H9 (cell line): ENCODE measurements around the gene CEP162. TPM values are rescaled to one million over a fixed set of nuclear protein-coding genes. Genes with fewer than 3 reads are reported as not detected.
A peak's percentile ranks its signal among the peaks of the same experiment; 100 is the strongest.

ENCODE experiments used
- DNase-seq: peaks from one replicate; pipeline ENCODE4 v3.0.0-alpha.2; 2017
- H2AFZ ChIP-seq: one replicate; pipeline ENCODE4 v1.6.1; 2013; ENCODE audit warnings: mild to moderate bottlenecking, low read length, control low read depth, moderate library complexity
- H2AK5ac ChIP-seq: 2 replicates; pipeline ENCODE4 v1.6.1; 2013; ENCODE audit warnings: low read length, control low read depth, mixed read lengths; ENCODE audit not compliant: insufficient read length
- H2BK120ac ChIP-seq: one replicate; pipeline ENCODE4 v1.6.1; 2013; ENCODE audit warnings: low read depth, mild to moderate bottlenecking, low read length, control low read depth, inconsistent platforms; ENCODE audit not compliant: poor library complexity, severe bottlenecking
- H2BK12ac ChIP-seq: 2 replicates; pipeline ENCODE4 v1.6.1; 2013; ENCODE audit warnings: low read length, control low read depth, mixed read lengths, low read depth; ENCODE audit not compliant: insufficient read length
- H2BK15ac ChIP-seq: 2 replicates; pipeline ENCODE4 v1.6.1; 2013; ENCODE audit warnings: low read depth, low read length, control low read depth
- H2BK20ac ChIP-seq: one replicate; pipeline ENCODE4 v1.6.1; 2013; ENCODE audit warnings: low read depth, mild to moderate bottlenecking, low read length, control low read depth, inconsistent platforms; ENCODE audit not compliant: poor library complexity, severe bottlenecking
- H2BK5ac ChIP-seq: 2 replicates; pipeline ENCODE4 v1.6.1; 2013; ENCODE audit warnings: low read length, control low read depth, mixed read lengths; ENCODE audit not compliant: insufficient read length
- H3K14ac ChIP-seq: 2 replicates; pipeline ENCODE4 v1.6.1; 2013; ENCODE audit warnings: low read length, control low read depth; ENCODE audit not compliant: insufficient read depth
- H3K18ac ChIP-seq: 2 replicates; pipeline ENCODE4 v1.6.1; 2013; ENCODE audit warnings: low read depth, mild to moderate bottlenecking, mixed read lengths, low read length, control low read depth; ENCODE audit not compliant: insufficient read length
- H3K23ac ChIP-seq: 2 replicates; pipeline ENCODE4 v1.6.1; 2013; ENCODE audit warnings: low read length, control low read depth, mixed read lengths, low read depth; ENCODE audit not compliant: insufficient read length
- H3K23me2 ChIP-seq: 2 replicates; pipeline ENCODE4 v1.6.1; 2013; ENCODE audit warnings: low read depth, mild to moderate bottlenecking, mixed read lengths, low read length, control low read depth; ENCODE audit not compliant: insufficient read length, poor library complexity, severe bottlenecking
- H3K27ac ChIP-seq: 2 replicates; pipeline ENCODE4 v1.5.1; 2013; ENCODE audit warnings: low read length, control low read depth, mixed read lengths, low read depth; ENCODE audit not compliant: insufficient read length
- H3K27me3 ChIP-seq: 2 replicates; pipeline ENCODE4 v1.6.1; 2013; ENCODE audit warnings: low read length, control low read depth, inconsistent platforms; ENCODE audit not compliant: insufficient read depth
- H3K4ac ChIP-seq: 2 replicates; pipeline ENCODE4 v1.6.1; 2013; ENCODE audit warnings: low read depth, mild to moderate bottlenecking, control low read depth, inconsistent platforms, low read length, moderate library complexity
- H3K4me1 ChIP-seq: 2 replicates; pipeline ENCODE4 v1.6.1; 2013; ENCODE audit warnings: low read length, control low read depth, inconsistent platforms; ENCODE audit not compliant: insufficient read depth
- H3K4me2 ChIP-seq: 2 replicates; pipeline ENCODE4 v1.6.1; 2013; ENCODE audit warnings: low read length, control low read depth, mixed read lengths; ENCODE audit not compliant: insufficient read length, insufficient read depth
- H3K56ac ChIP-seq: 2 replicates; pipeline ENCODE4 v1.6.1; 2013; ENCODE audit warnings: low read depth, mild to moderate bottlenecking, mixed read lengths, low read length, control low read depth; ENCODE audit not compliant: insufficient read length
- H3K79me1 ChIP-seq: 2 replicates; pipeline ENCODE4 v1.6.1; 2013; ENCODE audit warnings: low read depth, mild to moderate bottlenecking, moderate library complexity, low read length, control low read depth, inconsistent platforms; ENCODE audit not compliant: insufficient read depth, poor library complexity, severe bottlenecking
- H3K79me2 ChIP-seq: 2 replicates; pipeline ENCODE4 v1.6.1; 2013; ENCODE audit warnings: low read length, control low read depth, inconsistent platforms; ENCODE audit not compliant: insufficient read depth
- H3K9ac ChIP-seq: 2 replicates; pipeline ENCODE4 v1.6.1; 2013; ENCODE audit warnings: low read length, control low read depth, mixed read lengths; ENCODE audit not compliant: insufficient read length; ENCODE audit errors: extremely low read depth
- H3K9me3 ChIP-seq: one replicate; pipeline ENCODE4 v1.6.1; 2013; ENCODE audit warnings: low read depth, low read length, inconsistent platforms; ENCODE audit not compliant: control insufficient read depth
- H3T11ph ChIP-seq: one replicate; pipeline ENCODE4 v1.6.1; 2013; ENCODE audit warnings: mild to moderate bottlenecking, low read length, control low read depth, inconsistent platforms
- H4K20me1 ChIP-seq: one replicate; pipeline ENCODE4 v1.6.1; 2013; ENCODE audit not compliant: control insufficient read depth, insufficient read length, insufficient read depth
- H4K5ac ChIP-seq: 2 replicates; pipeline ENCODE4 v1.6.1; 2013; ENCODE audit warnings: low read depth, mild to moderate bottlenecking, mixed read lengths, low read length, control low read depth; ENCODE audit not compliant: insufficient read length
- H4K8ac ChIP-seq: replicated peaks from 2 replicates; pipeline ENCODE4 v1.6.1; 2013; ENCODE audit warnings: low read length, control low read depth, mixed read lengths, low read depth; ENCODE audit not compliant: insufficient read length
- H4K91ac ChIP-seq: 2 replicates; pipeline ENCODE4 v1.6.1; 2013; ENCODE audit warnings: low read depth, mild to moderate bottlenecking, moderate library complexity, mixed read lengths, low read length, control low read depth; ENCODE audit not compliant: insufficient read length
- H3K27ac Mint-ChIP-seq, 3 experiments: 2 replicates in 2 of 3; 3 replicates in 1 of 3; pipeline ENCODE4 v1.8.0; 2020 to 2021; ENCODE audit warnings: mixed read lengths in 3 of 3, mild to moderate bottlenecking in 1 of 3, moderate library complexity in 1 of 3
- H3K27me3 Mint-ChIP-seq: 2 replicates; pipeline ENCODE4 v1.8.0; 2021; ENCODE audit warnings: low read depth, mild to moderate bottlenecking, moderate library complexity, mixed read lengths
- H3K36me3 Mint-ChIP-seq, 3 experiments: 2 replicates in 2 of 3; 3 replicates in 1 of 3; pipeline ENCODE4 v1.8.0; 2020 to 2021; ENCODE audit warnings: low read depth in 3 of 3, mixed read lengths in 3 of 3; ENCODE audit not compliant: insufficient read depth in 1 of 3
- H3K4me1 Mint-ChIP-seq, 2 experiments: 2 replicates each; pipeline ENCODE4 v1.8.0; 2020; ENCODE audit warnings: mixed read lengths in 2 of 2
- H3K4me3 Mint-ChIP-seq, 2 experiments: 2 replicates in 1 of 2; 3 replicates in 1 of 2; pipeline ENCODE4 v1.8.0; 2020 to 2021; ENCODE audit warnings: mild to moderate bottlenecking in 2 of 2, mixed read lengths in 2 of 2, moderate library complexity in 1 of 2
- H3K9me3 Mint-ChIP-seq, 2 experiments: 2 replicates in 1 of 2; 3 replicates in 1 of 2; pipeline ENCODE4 v1.8.0; 2020; ENCODE audit warnings: mild to moderate bottlenecking in 2 of 2, mixed read lengths in 2 of 2, moderate library complexity in 1 of 2
- CTCF ChIP-seq: fragments of 200-600 bp; sonication (generic); conservative IDR thresholded peaks from 3 replicates; pipeline ENCODE4 v1.8.0; 2021; ENCODE audit warnings: antibody characterized with exemption, mild to moderate bottlenecking
- WGBS: extraction: QIAGEN DNeasy Blood & Tissue Kit; methylation state at CpG from one replicate; pipeline ENCODE4 v1.1.7; 2013; ENCODE audit warnings: missing lambda C conversion rate, low lambda C conversion rate, mixed read lengths; ENCODE audit not compliant: insufficient read length; ENCODE audit errors: extremely low coverage; 5-methylcytosine and 5-hydroxymethylcytosine counted together
- total RNA-seq: library from RNA; stranded (reverse); gene quantifications from 2 replicates; pipeline ENCODE4 v1.2.1, GENCODE V29; 2021

Gene CEP162
- total RNA-seq, 1 experiment from 2014 or later, result 11.5 TPM

DNA sequence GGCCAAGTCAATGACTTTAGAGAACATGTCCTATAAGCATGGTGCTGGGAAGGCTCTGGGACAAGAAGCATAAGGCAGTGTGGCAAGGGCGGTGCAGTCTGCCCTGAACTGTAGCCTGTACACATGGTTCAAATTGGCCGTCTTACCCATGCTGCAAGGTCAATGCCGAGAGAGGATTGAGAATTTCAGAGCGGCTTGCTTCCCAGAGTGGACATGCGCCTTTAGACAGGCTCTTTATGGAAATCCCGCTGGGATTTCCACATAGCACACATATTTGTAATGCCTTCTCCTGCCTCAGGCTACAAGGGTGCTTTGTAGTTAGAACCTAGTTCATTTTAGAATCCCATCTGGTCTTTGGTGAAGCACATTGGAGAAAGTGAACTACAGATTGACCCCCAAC, 36.1 kb upstream of the CEP162 start:
- Histone ChIP-seq H3K23ac (no peak overlapping the region), H3K4me2 (no peak overlapping the region), H3K56ac (no peak overlapping the region), H3K4ac (no peak overlapping the region), H4K5ac (no peak overlapping the region), H3K79me2 (no peaks in the 10 kb centered on the region), H2AK5ac (no peak overlapping the region), H4K20me1 (no peaks in the 10 kb centered on the region), H3T11ph (no peak overlapping the region), H2BK20ac (no peak overlapping the region), H3K27ac (no peak overlapping the region), H3K4me1 (peaks cover 3% of the 10 kb centered on the region; the same call in 1 of the 2 replicates), H4K91ac (no peak overlapping the region), H3K18ac (no peak overlapping the region), H3K9ac (no peak overlapping the region), H2AFZ (no peak overlapping the region), H3K9me3 (no peaks in the 10 kb centered on the region), H3K14ac (no peak overlapping the region), H2BK12ac (no peak overlapping the region), H4K8ac (no peak overlapping the region), H2BK5ac (no peak overlapping the region), H3K27me3 (no peaks in the 10 kb centered on the region), H2BK15ac (no peak overlapping the region), H3K23me2 (no peaks in the 10 kb centered on the region), H2BK120ac (no peak overlapping the region), H3K79me1 (no peaks in the 10 kb centered on the region)
- no peaks in the 10 kb centered on the region for H3K27me3 Mint-ChIP-seq
- H3K4me1 Mint-ChIP-seq, result peaks cover 8 to 17% of the 10 kb centered on the region in 2 experiments; a peak in 2 of 4 replicates
- peak overlapping the region in 1 of 3 experiments; percentile 47; a peak in 1 of 7 replicates for H3K27ac Mint-ChIP-seq
- H3K9me3 Mint-ChIP-seq, result no peaks in the 10 kb centered on the region
- DNase-seq, result peak; percentile 46
- no peaks in the 10 kb centered on the region for H3K36me3 Mint-ChIP-seq
- TF ChIP-seq CTCF, result no peak
- no peak overlapping the region for H3K4me3 Mint-ChIP-seq
- WGBS, result no CpG with 5 or more reads among the region's 6 CpGs
